RPMI8226 (cell line): ENCODE data around the gene ZNF525.
A peak's percentile ranks its signal among the peaks of the same experiment; 100 is the strongest.
"Not testable (repeated sequence)": the region's sequence is repeated elsewhere in the genome, so short reads cannot be mapped to it uniquely, and the experiment has no call there.

Source experiments
- DNase-seq: peaks from one replicate; pipeline ENCODE4 v3.0.0-alpha.2; 2015

ZNF525 gene

DNA sequence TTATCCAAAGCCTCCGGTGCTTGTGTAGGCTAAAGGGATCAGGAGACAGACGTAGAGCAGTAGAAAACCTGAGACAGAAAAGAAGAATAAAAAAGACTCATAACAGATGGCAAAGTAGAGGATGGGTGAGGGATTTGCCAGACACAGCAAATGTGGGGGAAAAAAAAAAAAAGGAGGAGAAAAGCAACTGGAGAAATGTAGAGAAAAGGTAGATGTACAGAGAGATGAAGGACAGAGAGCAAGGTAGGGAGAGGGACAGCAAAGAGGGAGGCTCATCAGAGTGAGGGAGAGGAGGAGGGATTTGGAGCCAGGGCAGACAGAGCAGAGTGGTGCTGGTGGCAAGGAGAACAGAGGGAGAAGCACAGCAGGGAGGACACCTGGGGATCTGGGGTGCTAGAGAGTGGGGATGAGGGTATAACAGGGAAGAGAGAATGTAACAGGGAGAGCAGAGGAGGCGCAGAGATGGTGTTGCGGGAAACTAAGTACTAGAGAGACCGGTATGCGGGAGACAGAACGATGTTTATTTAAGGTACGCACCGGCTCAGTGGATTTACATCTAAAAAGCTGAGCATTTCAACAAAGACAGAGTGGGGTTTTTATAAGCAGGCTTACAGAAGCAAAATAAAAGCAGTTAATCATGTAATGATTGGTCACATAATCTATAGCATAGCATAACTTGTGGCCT is 30.5 kb downstream of the ZNF525 start:
- not testable (repeated sequence) for DNase-seq

DNA sequence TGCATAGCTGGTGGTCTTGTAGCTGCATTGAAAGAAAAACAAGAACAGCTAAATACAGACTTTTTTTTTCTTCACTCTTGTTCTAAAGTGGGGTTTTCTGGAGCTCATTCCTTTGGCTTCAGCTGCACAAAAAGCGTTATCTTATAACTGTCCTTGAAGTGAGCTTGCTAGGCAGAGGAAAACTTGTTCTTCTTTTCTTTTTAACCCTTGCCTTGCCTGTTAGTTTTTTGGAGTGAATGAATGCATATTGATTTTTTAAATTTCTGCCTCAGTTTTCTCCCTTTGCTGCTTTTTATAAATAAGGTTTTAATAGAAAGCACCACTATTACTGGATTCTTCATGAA is 31.0 kb downstream of the ZNF525 start:
- no peak for DNase-seq

DNA sequence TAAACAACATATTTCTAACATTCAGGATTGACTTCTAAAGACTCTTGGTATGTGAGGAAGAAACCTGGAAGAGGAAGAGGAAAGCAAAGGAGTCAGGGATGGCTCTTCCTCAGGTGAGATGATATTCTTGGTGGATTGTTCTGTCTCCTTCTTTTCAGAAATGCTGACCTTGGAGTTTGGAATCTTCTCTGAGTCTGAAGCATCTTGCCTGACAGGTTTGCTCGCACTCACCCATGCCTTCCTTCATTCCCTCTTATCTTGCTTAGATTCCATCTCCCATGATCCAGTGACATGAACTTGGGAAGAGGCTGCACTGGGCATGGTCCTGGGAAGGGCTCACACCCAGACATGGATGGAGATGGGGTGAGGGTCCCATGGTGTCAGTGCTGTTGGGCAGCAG is 32.4 kb downstream of the ZNF525 start:
- not testable (repeated sequence) for DNase-seq

DNA sequence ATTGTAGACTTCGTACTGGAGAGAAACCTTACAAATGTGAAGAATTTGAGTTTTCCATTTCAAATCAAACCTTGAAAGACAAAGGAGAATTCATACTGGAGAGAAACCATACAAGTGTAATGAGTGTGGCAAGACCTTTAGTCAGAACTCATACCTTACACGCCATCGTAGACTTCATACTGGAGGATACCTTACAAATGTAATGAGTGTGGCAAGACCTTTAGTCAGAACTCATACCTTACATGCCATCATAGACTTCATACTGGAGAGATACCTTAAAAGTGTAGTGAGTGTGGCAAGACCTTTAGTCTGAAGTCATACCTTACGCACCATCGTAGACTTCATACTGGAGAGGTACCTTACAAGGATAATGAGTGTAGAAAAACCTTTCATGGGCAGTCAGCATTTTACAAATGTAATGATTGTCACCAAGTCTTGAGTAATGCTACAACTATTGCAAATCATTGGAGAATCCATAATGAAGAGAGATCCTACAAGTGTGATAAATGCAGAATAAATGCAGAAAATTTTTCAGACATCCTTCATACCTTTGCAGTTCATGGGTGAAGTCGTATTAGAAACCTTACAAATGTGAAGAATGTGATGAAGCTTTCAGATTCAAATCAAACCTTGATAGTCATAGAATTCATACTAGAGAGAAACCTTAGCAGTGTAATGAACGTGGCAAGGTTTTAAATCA is 44.1 kb downstream of the ZNF525 start:
- DNase-seq, result no peak

DNA sequence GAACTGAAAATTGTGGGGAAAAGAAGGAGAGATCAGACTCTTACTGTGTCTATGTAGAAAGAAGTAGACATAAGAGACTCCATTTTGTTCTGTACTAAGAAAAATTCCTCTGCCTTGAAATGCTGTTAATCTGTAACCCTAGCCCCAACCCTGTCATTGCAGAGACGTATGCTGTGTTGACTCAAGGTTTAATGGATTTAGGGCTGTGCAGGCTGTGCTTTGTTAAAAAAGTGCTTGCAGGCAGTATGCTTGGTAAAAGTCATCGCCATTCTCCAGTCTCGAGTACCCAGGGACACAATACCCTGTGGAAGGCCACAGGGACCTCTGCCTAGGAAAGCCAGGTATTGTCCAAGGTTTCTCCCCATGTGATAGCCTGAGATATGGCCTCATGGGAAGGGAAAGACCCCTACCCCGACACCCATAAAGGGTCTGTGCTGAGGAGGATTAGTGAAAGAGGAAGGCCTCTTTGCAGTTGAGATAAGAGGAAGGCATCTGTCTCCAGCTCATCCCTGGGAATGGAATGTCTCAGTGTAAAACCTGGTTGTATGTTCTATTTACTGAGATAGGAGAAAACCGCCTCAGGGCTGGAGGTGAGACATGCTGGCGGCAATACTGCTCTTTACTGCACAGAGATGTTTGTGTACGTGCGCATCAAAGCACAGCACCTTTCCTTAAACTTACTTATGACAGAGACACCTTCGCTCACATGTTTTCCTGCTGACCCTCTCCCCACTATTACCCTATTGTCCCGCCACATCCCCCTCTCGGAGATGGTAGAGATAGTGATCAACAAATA is 55.2 kb downstream of the ZNF525 start:
- DNase-seq, result not testable (repeated sequence)

DNA sequence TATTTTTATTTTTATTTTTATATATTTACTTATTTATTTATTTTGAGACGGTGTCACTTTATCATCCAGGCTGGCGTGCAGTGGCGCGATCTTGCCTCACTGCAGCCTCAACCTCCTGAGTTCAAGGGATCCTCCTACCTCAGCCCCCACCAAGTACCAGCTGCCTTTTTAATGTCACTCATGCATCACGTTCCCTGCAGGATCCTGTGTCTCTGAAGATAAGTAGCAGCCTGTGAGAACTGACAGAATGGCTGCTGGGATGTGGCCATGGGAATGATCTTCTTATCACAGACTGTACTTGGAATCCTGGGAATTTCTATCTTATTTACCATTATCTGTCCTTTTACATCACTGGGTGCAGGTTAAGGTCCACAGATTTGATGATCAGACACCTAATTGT is 57.0 kb downstream of the ZNF525 start:
- DNase-seq, result no peak

DNA sequence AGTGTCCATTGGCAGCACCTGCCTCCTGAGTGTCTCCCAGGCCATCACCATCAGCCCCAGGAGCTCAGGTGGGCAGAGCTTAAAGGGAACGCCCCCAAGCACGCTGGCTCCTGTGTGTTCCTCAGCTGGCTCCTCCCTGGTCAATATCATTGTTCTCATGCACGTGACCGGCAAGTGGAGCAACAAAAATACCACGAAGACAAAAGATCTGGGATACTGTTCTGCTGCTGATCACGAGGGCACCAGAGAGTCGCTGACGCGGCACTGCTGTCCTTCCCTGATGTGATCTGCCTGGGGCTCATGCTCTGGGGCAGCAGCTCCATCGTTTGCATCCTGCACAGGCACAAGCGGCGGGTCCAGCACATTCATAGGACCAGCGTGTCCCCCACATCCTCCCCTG is 57.6 kb downstream of the ZNF525 start:
- DNase-seq, result not testable (repeated sequence)

DNA sequence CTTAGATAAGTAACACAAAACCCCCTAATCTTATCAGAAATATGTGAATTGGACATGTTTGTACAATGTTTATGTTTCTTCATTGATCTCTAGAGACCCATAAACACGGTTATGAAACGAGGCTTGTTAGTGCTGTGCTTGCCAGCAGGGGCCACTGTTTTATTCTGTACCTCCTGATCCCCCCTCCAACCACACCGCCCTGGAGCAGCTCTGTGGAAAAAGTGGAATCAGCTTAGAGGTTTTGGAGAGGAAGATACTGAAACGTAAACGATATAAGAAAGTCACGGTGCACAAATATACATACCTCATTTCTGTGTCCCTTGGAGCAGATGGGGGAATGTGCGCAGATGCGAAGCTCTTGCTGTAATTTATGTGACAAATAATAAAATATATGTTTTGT is 58.2 kb downstream of the ZNF525 start:
- not testable (repeated sequence) for DNase-seq

DNA sequence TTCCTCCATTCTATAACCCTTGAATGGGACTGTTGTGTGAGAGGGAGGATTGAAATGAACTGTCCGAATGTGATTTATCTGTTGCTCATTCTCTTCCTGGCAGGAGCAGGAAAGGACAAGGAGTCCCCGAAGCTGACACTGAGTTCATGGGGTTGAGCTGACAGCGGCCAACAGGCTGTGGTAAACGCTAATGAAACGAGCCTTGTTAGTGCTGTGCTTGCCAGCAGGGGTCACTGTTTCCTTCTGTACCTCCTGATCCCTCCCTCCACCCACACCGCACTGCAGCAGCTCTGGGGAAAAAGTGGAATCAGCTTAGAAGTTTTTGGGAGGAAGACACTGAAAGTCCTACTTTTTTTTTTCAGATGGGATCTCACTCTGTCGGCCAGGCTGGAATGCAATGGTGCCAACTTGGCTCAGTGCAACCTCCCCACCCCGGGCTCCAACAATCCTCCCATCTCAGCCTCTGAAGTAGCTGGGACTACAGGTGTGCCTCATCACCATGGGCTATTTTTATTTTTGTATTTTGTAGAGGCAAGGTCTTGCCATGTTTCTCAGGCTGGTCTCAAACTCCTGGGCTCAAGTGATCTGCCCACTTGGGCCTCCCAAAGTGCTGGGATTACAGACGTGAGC is 59.6 kb downstream of the ZNF525 start:
- DNase-seq, result peak; percentile 62

DNA sequence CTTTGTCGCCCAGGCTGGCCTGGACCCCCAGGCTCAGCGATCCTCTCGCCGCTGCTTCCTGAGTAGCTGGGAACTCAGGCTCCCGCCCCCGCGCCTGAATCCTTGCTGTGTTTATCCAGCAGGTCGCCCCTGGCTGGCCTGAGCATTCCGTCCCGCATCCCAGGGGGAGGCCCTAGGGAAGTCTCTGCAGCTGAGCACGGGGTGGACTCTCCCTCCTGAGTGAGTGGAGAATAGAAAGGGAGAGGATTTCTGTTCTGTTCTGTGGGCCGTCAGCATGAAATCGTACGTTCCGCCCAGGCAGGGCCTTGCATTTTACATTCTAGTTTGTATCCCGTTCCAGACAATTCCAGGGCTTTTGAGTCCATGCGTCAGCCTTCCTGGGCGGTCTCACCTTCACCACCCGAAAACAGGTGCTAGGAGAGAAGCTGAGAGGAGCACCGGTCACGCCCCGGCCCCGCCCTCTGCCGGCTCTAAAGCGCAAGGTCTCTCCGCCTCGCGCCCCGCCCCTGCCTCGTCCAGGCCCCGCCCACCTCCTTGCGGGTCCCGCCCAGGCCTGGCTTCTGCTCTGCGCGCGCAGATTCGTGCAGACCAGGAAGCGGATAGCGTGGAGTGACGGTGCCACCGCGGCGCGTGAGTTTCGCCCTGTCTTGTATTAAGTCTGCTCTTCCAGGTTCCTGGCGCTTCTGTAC is 66.0 kb downstream of the ZNF525 start, which contains the start of gene ZNF761:
TSS of gene ZNF761 (plus strand) at position 586 of the 689 bp plus-strand sequence. CDS start 15,285 bp downstream, outside the sequence.
- peak; percentile 96 for DNase-seq

DNA sequence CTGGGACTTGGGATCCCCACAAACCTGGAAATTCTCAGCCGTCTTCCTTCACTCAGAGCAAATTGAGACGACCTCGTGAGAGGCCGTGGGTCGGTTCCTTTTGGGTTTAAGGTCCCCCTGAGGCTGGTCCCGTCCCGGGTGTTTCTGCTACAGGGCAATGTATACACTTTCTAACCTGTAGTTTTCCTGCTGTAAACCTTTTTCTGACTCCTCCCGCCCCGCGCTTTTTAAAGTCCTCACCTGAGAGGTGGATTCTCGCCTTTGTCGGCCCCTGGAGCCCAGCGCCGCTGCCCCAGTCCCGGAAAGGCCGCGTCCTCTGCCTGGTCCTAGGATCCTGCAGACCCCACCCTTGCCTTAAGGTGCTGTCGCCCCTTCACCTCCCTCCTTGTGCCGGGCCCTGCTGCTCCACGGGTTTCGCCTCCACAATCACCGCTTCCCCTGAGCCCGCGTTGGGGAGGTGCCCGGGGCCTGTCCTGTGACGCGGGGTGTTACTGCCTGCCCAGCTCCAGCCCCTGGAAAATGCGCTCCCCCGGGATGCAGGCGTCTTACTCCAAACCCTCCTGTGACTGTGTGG is 66.7 kb downstream of the ZNF525 start:
- peak; percentile 19 for DNase-seq
